GM04504 (cell line): ENCODE data around the gene NECAB3.

Source experiments
- DNase-seq: peaks from one replicate; pipeline ENCODE4 v3.0.0-alpha.2; 2012; ENCODE audit warnings: low read depth

NECAB3 gene

GRCh38 chr20:33676652-33677645 lies 2.7 kb upstream of the NECAB3 start:
- DNase-seq = no peak

DNA sequence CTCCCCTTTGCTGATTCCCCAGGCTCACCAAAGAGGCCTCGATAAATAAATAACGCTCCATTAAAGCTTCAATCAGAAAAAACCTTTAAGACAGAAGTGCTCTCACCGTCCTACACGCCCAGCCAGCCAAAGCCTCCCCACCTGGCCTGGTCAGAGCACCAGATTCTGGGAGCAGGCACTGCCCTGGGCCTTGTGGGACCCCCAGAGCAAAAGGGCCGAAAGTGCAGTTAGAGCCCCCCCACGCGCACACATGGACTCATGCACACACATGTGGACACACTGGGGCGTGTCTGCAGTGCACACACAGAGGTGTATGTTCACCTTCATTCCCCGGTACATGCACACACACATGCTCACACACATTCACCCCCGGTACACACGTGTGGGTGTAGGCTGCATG lies 1.9 kb upstream of the NECAB3 start:
- no peak for DNase-seq

DNA sequence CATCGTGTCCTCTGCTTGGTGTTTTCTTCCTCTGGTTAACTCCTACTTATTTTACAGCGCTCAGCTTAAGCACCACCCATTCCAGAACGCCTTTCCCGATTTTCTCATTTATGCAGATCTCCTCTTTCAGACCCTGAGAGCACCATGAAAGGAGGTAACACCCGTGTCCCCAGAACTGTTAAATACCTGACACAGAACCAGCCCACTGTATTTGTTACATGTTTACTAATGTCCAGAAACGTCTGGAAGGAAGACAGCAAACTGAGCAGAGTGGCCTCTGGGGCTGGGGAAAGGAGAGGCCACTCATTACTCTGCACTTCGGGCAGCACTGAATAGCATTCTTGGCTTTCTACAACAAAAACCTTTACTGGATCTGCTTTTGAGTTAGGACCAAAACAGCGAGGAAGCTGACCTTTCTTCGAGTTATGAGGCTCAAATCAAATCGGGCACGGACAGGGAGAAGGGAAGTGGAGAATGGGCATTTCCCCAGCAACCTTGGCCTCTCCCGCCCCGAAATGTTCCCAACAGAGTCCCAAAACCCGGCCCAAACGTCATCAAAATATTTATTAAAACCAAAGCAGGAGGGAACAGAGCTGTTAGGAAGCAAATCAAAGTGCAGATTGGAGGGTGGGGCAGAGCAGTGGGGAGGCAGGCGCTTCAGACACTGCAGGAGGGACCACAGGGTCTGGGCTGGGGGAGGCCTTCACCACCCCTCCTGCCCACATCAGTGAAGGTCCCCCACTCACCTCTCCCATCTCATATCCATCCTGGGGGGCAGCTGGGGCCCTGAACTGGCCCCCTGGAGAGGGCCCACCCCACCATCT lies 1.1 kb upstream of the NECAB3 start:
- no peak for DNase-seq

DNA sequence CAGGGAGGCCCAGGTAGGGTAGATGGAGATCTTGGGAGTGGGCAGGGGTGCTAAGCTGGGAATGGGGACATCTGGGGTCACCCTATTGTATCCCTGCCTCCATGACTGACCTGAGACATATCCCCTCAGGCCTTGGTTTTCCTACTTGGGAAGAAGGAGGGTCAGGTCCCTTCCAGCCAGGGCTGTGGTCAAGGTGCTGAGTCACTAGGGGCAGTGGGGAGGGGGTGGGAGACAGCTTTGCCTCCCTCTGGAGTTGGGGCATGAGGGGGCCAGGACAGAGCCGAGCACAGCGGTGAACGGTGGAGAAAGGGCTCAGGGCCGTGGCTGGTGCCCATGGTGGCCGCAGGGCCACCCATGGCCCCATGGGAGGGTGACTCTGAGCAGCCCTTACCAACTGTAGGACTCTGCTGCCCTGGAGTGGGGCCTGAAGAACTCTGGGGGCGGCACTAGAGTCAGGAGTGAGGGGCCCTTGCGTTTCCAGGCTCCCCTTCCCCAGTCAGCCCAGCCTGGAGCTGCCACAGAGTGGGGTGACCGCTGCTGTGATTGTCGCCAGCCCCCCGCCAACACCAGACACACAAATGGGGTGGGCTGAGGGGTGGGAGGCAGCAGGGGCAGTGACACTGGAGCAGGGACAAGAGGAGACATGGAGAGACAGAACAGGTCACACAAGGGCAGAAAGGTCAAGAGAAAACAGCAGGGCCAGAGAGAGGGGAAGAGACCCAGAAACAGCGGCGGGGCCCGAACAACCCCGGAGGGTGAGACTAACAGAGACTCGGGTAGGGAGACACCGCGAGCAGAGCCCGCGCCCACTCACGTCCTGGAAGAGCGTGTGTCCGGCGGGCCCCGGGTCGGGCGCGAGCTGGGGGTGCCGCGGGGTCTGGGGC lies 576 bp downstream of the NECAB3 start:
- DNase-seq = no peak

- DNase-seq = no peak
Observed at GRCh38 chr20:33673114-33673409, 1.2 kb downstream of the NECAB3 start.

- DNase-seq = no peak
Observed at GRCh38 chr20:33672426-33673113, 1.7 kb downstream of the NECAB3 start.

- DNase-seq = no peak
Observed at GRCh38 chr20:33671573-33672288, 2.5 kb downstream of the NECAB3 start.

DNA sequence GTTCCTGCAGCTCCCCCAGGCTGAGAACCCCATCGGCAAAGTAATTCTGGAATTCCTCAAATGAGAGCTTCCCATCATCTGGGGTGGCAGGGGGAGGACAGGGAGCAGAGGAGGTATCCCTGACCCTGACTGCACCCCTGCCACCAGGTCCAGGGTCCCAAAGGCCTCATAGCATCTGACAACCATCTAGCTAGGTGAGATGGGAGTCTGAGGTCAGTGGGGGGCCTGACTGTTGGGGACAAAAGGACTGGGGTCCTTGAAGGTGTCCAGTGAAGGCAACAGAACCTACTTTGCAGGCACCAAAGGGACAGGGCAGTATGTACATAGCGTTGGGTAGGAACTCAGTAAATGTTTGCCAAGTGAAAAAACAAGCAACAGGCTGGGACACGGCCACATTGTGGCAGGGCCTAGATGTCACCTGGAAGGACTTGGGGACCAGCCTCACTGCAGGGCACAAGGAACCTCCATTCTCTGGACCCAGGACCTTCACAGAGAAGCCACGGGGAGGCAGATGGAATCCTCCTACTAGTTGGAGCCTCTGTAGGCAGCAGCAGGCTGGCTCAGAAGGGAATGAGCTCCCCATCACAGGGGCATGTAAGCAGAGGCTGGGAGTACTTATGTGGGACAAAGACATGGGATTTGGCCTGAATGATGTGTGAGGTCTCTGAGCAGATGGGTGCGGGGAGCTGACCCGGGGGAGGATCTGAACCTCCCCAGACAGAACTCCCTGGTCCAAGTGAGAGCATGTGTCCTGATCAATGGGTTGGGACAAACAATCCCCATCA lies 3.3 kb downstream of the NECAB3 start:
- no peak for DNase-seq

DNA sequence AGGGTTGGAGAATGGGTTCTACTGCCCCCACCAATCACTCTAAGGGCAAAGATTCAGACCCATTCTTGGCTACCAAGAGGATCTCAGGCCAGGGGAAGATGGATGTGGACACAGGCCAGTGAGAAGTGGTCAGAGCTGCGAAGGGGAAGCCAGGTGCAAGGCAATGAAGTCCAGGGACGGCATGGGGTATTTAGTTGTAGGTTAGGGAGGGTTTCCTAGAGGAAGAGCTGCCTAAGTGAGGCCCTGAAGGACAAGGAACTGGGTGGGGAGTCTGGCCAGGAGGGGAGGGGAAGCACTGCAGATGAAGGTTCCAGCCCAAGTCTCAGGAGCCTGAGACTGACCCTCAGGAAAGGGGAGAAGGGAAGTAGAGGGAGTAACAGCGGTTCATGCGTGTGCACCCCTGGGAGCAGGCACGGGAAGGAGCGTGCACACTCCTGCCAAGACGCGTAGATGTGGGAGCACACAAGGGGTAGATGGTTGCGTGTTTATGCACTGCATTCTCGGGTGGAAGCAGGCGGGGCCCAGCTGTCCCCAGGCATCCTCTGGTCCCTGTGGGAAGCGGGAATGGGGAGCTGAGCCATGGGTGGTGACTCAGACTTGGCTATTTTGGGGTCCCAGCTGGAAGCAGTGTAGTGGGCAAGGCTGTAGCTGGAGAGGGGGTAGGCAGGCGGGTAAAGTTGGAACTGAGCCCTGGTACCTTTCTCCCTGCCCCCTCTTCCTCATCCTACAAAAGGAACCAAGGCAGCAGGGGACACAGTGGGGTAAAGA lies 4.2 kb downstream of the NECAB3 start:
- no peak for DNase-seq

DNA sequence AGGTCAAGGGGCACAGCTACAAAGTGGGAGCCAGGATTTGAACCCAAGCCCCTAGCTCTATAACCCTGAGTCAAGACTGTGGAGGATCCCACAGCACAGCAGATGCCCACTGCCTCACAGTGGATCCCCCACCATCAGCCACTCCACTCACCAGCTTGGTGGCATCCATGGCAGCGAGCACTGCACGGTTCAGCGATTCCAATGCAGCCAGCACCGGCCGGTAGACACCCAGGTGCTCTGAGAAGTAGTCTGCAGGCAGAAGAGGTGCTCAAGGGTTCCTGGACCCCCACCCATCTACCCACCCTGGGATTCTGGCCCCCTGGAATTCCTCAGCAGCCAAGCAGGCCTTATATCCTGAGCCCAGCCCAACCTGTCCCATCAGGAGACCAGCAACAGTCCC lies 5.0 kb downstream of the NECAB3 start:
- no peak for DNase-seq

- no peak for DNase-seq
Observed at GRCh38 chr20:33668466-33669155, 5.6 kb downstream of the NECAB3 start.

GRCh38 chr20:33667676-33668465 lies 6.4 kb downstream of the NECAB3 start:
- no peak for DNase-seq

DNA sequence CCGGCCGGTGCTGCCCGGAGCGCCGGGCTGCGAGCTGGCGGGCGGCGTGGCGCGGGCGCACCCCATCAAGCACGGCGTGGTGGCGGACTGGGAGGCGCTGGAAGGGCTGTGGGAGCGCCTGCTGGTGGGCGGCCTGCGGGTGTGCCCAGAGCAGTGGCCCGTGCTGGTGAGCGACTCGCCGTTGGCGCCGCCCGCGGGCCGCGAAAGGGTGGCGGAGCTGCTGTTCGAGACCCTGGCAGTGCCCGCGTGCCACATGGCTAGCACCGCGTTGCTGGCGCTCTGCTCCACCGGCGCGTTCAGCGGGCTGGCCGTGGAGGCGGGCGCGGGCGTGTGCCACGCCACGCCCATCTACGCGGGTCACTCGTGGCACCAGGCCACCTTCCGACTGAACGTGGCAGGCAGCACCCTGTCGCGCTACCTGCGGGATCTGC lies 7.0 kb downstream of the NECAB3 start:
- no peak for DNase-seq

GRCh38 chr20:33666293-33667244 lies 7.7 kb downstream of the NECAB3 start, which contains the start of gene ACTL10:
Gene ACTL10 (plus strand): TSS chr20:33666943. CDS start chr20:33667498, 555 bp downstream.
- peak; percentile 97 for DNase-seq

- DNase-seq = no peak
Observed at GRCh38 chr20:33664762-33665144, 9.5 kb downstream of the NECAB3 start.

GRCh38 chr20:33664085-33664761 lies 10.0 kb downstream of the NECAB3 start:
- DNase-seq = no peak
